HUDEP-2 (cell line): ENCODE measurements around the gene PLEKHN1.
A peak's percentile ranks its signal among the peaks of the same experiment; 100 is the strongest.

ENCODE experiments used
- DNase-seq, 76 experiments: peaks; one replicate each; lab custom pipeline; 2025; ENCODE audit not compliant: unreplicated experiment in 76 of 76; lab: John Stamatoyannopoulos, UW

The PLEKHN1 gene

GRCh38 chr1:959731-960362 is 6.4 kb upstream of the PLEKHN1 start:
- no peak for DNase-seq

- DNase-seq: peak in 65 of 76 experiments; percentile 7 to 80 (median 60)
These were observed 5.7 kb upstream of the PLEKHN1 start, which contains the start of gene KLHL17 for GRCh38 chr1:960363-961131. Gene KLHL17, plus strand, starts transcription at chr1:960584. Its CDS starts 110 bp downstream, at chr1:960694.

- DNase-seq: no peak
These were observed 5.1 kb upstream of the PLEKHN1 start for GRCh38 chr1:961132-961669.

GRCh38 chr1:962381-963300 is 3.6 kb upstream of the PLEKHN1 start:
- no peak for DNase-seq

- DNase-seq: no peak
These were observed 3.0 kb upstream of the PLEKHN1 start for GRCh38 chr1:963301-963651.

GRCh38 chr1:963746-964525 is 2.3 kb upstream of the PLEKHN1 start:
- no peak for DNase-seq

- no peak for DNase-seq
These were observed 1.4 kb upstream of the PLEKHN1 start for GRCh38 chr1:964691-965525.

- DNase-seq: no peak
These were observed 652 bp upstream of the PLEKHN1 start for GRCh38 chr1:965526-966134.

GRCh38 chr1:966704-967300 is 520 bp downstream of the PLEKHN1 start:
- DNase-seq: peak in 50 of 76 experiments; percentile 3 to 69 (median 34)

GRCh38 chr1:967466-968343 is 1.4 kb downstream of the PLEKHN1 start:
- no peak for DNase-seq

GRCh38 chr1:969260-969855 is 3.1 kb downstream of the PLEKHN1 start:
- no peak for DNase-seq

GRCh38 chr1:970242-970972 is 4.1 kb downstream of the PLEKHN1 start:
- no peak for DNase-seq

- DNase-seq: no peak
These were observed 4.9 kb downstream of the PLEKHN1 start for GRCh38 chr1:970973-971730.

GRCh38 chr1:971751-972506 is 5.6 kb downstream of the PLEKHN1 start:
- no peak for DNase-seq
